Nephron (organoid): ENCODE data around the gene TBRG1.

Source experiments
- H3K27ac Mint-ChIP-seq, 3 experiments: 2 replicates each; pipeline ENCODE4 v1.8.0; 2020; ENCODE audit warnings: mixed read lengths in 3 of 3, mild to moderate bottlenecking in 2 of 3, moderate library complexity in 1 of 3
- H3K27me3 Mint-ChIP-seq: 2 replicates; pipeline ENCODE4 v1.8.0; 2021; ENCODE audit warnings: low read depth, mild to moderate bottlenecking, moderate library complexity, mixed read lengths
- H3K36me3 Mint-ChIP-seq: 2 replicates; pipeline ENCODE4 v1.8.0; 2020; ENCODE audit warnings: low read depth, mixed read lengths
- H3K4me1 Mint-ChIP-seq: 2 replicates; pipeline ENCODE4 v1.8.0; 2020; ENCODE audit warnings: mixed read lengths
- H3K4me3 Mint-ChIP-seq, 3 experiments: 2 replicates each; pipeline ENCODE4 v1.8.0; 2020; ENCODE audit warnings: mild to moderate bottlenecking in 3 of 3, mixed read lengths in 3 of 3, moderate library complexity in 2 of 3
- H3K9me3 Mint-ChIP-seq: 2 replicates; pipeline ENCODE4 v1.8.0; 2020; ENCODE audit warnings: mixed read lengths
- TF ChIP-seq, protein P1 (sequence below), 3 experiments: fragments of 200-600 bp; sonication (generic); IDR thresholded peaks; one replicate each; pipeline ENCODE4 v1.5.0; 2021; ENCODE audit warnings: antibody characterized with exemption in 3 of 3; ENCODE audit not compliant: unreplicated experiment in 3 of 3

The TBRG1 gene

DNA sequence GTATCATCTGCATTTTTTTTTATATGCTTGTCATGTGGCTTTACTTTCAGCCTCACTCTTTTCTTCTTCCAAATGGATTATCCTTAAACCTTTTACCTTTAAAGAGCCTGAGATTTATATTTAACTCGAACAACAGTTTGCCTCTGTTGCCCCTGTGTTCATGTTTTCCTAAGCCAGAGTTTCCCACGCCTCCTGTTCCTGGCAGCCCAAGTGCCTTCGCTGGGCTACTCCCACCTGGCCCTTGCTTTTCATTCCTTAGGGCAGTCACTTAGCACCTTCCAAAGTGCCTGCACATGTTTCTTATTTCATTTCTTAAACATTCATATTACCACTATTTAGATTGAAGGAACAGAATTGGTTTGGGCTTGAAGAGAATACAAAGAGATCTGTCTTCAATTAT is 13.3 kb downstream of the TBRG1 start:
- peaks cover 56% of the 10 kb centered on the region for H3K36me3 Mint-ChIP-seq
- TF ChIP-seq, protein P1, sequence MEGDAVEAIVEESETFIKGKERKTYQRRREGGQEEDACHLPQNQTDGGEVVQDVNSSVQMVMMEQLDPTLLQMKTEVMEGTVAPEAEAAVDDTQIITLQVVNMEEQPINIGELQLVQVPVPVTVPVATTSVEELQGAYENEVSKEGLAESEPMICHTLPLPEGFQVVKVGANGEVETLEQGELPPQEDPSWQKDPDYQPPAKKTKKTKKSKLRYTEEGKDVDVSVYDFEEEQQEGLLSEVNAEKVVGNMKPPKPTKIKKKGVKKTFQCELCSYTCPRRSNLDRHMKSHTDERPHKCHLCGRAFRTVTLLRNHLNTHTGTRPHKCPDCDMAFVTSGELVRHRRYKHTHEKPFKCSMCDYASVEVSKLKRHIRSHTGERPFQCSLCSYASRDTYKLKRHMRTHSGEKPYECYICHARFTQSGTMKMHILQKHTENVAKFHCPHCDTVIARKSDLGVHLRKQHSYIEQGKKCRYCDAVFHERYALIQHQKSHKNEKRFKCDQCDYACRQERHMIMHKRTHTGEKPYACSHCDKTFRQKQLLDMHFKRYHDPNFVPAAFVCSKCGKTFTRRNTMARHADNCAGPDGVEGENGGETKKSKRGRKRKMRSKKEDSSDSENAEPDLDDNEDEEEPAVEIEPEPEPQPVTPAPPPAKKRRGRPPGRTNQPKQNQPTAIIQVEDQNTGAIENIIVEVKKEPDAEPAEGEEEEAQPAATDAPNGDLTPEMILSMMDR (IDR thresholded peaks at IDR 0.05; ENCODE audit: unreplicated experiment in 3 of 3) = no peak
- peak overlapping the region; percentile 25 to 93 (median 58) for H3K27ac Mint-ChIP-seq
- H3K9me3 Mint-ChIP-seq = no peaks in the 10 kb centered on the region
- no peaks in the 10 kb centered on the region for H3K4me1 Mint-ChIP-seq
- H3K27me3 Mint-ChIP-seq = no peaks in the 10 kb centered on the region
- peak overlapping the region in 1 of 3 experiments; percentile 11 for H3K4me3 Mint-ChIP-seq

DNA sequence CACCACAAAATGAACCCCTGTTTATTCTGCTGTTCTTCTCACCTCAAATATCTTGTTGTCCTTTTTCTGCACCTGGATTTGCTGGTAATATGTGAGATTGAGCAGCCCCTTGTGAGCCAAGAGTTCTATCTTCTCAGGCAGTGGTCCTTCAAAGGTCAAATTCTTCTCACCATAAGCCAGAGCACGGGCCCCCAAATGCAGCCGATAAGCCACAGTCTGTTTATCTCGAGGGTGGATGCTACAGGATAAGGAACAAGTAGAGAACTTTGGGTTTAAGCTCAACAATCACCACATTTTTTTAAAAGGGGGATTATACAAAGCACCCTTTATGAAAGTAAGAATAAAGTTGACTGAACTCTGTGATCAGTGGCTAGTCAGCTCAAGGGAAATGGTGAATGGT is 15.8 kb downstream of the TBRG1 start:
- Mint-ChIP-seq H3K4me1 (no peaks in the 10 kb centered on the region), H3K27me3 (no peaks in the 10 kb centered on the region), H3K27ac (peak overlapping the region in 1 of 3 experiments; percentile 32), H3K9me3 (no peaks in the 10 kb centered on the region), H3K4me3 (no peak overlapping the region), H3K36me3 (peaks cover 31% of the 10 kb centered on the region)
- TF ChIP-seq, protein P1 (IDR thresholded peaks at IDR 0.05; ENCODE audit: unreplicated experiment in 3 of 3) = no peak

DNA sequence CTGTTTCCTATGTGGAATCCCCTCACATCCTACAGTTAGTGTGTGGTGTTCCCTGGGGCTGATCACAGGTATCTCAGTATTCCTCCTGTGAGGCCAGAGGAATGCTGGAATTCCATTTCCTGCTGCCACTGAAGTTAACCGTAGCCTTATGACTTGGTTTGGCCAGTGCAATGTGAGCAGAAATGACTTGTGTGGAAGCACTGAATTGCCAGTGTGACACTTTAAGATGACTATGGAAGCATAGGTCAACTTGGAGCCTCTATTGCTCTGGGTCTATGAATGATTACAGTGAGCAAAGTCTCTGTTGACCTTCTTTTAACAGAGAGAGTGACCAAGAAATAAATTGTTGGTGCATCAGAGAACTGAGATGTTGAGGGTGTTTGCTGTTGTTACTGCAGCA is 16.5 kb downstream of the TBRG1 start:
- H3K4me3 Mint-ChIP-seq = no peak overlapping the region
- H3K27ac Mint-ChIP-seq = no peak overlapping the region
- H3K27me3 Mint-ChIP-seq = no peaks in the 10 kb centered on the region
- no peaks in the 10 kb centered on the region for H3K4me1 Mint-ChIP-seq
- TF ChIP-seq, protein P1 (IDR thresholded peaks at IDR 0.05; ENCODE audit: unreplicated experiment in 3 of 3) = no peak
- H3K9me3 Mint-ChIP-seq = no peaks in the 10 kb centered on the region
- H3K36me3 Mint-ChIP-seq = peaks cover 24% of the 10 kb centered on the region

DNA sequence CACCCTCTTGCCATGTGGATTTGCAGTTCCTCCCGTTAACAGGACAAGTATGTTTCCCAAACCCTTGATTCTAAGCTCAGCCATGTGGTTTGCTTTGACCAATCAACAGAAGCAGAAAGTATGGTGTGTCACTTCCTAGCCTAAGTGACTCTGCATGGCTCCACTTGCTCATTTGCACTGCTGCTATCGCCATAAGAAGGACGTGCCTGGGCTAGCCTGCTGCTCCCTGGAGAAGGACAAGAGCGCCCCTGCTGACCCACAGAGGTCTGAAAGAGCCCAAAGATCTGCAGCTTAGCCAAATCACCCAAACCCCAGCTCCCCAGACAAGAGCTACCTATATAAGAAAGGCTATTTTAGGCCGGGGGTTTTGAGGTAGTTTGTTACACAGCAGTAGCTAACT is 18.0 kb downstream of the TBRG1 start:
- H3K4me3 Mint-ChIP-seq = no peak overlapping the region
- TF ChIP-seq, protein P1 (IDR thresholded peaks at IDR 0.05; ENCODE audit: unreplicated experiment in 3 of 3) = no peak
- peaks cover 23% of the 10 kb centered on the region for H3K36me3 Mint-ChIP-seq
- H3K4me1 Mint-ChIP-seq = no peaks in the 10 kb centered on the region
- no peaks in the 10 kb centered on the region for H3K27me3 Mint-ChIP-seq
- no peaks in the 10 kb centered on the region for H3K9me3 Mint-ChIP-seq
- no peak overlapping the region for H3K27ac Mint-ChIP-seq

DNA sequence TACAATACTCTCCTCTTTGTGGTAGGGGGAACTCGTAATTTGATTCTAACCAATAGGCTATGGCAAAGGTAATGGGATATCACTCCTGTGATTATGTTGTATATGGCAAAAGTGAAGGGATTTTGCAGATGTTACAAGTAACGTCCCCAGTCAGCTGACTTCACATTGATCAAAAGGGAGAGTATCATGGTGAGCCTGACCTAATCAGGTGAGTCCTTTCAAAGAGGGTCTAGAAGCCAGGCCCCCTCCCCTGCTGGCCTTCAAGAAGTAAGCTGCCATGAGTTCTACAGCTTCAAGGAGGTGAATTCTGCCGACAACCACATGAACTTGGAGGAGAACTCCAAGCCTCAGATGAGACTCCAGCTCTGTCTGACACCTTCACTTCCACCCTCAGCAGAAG is 20.0 kb downstream of the TBRG1 start:
- H3K9me3 Mint-ChIP-seq = no peaks in the 10 kb centered on the region
- TF ChIP-seq, protein P1 (IDR thresholded peaks at IDR 0.05; ENCODE audit: unreplicated experiment in 3 of 3) = no peak
- peaks cover 11% of the 10 kb centered on the region for H3K36me3 Mint-ChIP-seq
- H3K4me3 Mint-ChIP-seq = no peak overlapping the region
- H3K4me1 Mint-ChIP-seq = no peaks in the 10 kb centered on the region
- H3K27me3 Mint-ChIP-seq = no peaks in the 10 kb centered on the region
- H3K27ac Mint-ChIP-seq = no peak overlapping the region

DNA sequence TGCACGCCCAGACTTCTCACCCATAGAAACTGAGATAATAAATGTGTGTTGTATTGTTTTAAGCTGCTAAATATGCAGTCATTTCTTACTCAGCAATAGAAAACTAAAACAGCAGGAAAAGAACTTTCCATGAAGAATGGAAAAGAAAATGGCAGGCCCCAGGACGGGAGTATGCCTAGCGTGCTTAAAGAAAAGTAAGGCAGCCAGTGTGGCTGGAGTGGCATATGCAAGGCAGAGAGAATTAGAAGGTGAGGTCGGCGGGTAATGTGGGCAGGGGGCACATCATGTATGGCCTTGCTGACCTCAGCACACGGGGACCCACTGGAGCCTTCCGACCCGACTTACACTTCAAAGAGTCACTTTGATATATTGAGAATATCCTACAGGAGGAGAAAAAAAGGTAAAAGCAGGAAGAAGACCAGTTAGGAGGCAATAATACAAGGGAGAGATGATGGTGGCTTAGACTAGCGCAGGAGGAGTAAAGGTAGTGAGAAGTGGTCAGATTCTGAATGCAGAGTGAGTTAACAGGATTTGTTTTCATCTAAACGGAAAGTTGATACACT is 20.5 kb downstream of the TBRG1 start:
- Mint-ChIP-seq H3K27me3 (no peaks in the 10 kb centered on the region), H3K27ac (no peak overlapping the region), H3K4me3 (no peak overlapping the region), H3K36me3 (peaks cover 7% of the 10 kb centered on the region), H3K9me3 (no peaks in the 10 kb centered on the region), H3K4me1 (no peaks in the 10 kb centered on the region)
- TF ChIP-seq, protein P1 (IDR thresholded peaks at IDR 0.05; ENCODE audit: unreplicated experiment in 3 of 3) = no peak
